ENCODE measurements around the gene DUOX2. TPM values are rescaled to one million over a fixed set of nuclear protein-coding genes. Genes with fewer than 3 reads are reported as not detected.

The DUOX2 gene
- total RNA-seq, 1 experiment from 2014 or later = 0.30 TPM

- Mint-ChIP-seq H3K36me3 (ENCODE audit: insufficient read depth, unreplicated experiment) (no peaks in the 10 kb centered on the region), H3K9me3 (ENCODE audit: unreplicated experiment) (no peaks in the 10 kb centered on the region), H3K27ac (ENCODE audit: low read depth, unreplicated experiment) (no peak overlapping the region), H3K27me3 (ENCODE audit: insufficient read depth, unreplicated experiment) (peaks cover 38% of the 10 kb centered on the region), H3K4me1 (ENCODE audit: insufficient read depth, unreplicated experiment) (peaks cover 6% of the 10 kb centered on the region), H3K4me3 (ENCODE audit: unreplicated experiment) (no peak overlapping the region)
- no TSS peak for BruUV-seq (replicated peaks)
- CTCF ChIA-PET = interaction anchor here (6.2 kb wide), 1 partner anchor 9 kb away, joined by 43 read pairs; no protein-coding TSS in a partner anchor
- intact Hi-C loops (cut with micrococcal nuclease) = no loop called here
- no peak for TF ChIP-seq CTCF (IDR thresholded peaks at IDR 0.05; ENCODE audit: unreplicated experiment)
- POLR2A ChIA-PET = no interaction called here
- DNase-seq (ENCODE audit: unreplicated experiment) = no peak
Observed at GRCh38 chr15:45110256-45110820, 3.6 kb downstream of the DUOX2 start.

- BruUV-seq (replicated peaks) = no TSS peak
- Mint-ChIP-seq H3K9me3 (ENCODE audit: unreplicated experiment) (no peaks in the 10 kb centered on the region), H3K27ac (ENCODE audit: low read depth, unreplicated experiment) (no peak overlapping the region), H3K4me1 (ENCODE audit: insufficient read depth, unreplicated experiment) (no peaks in the 10 kb centered on the region), H3K4me3 (ENCODE audit: unreplicated experiment) (no peak overlapping the region), H3K36me3 (ENCODE audit: insufficient read depth, unreplicated experiment) (no peaks in the 10 kb centered on the region), H3K27me3 (ENCODE audit: insufficient read depth, unreplicated experiment) (peaks cover 15% of the 10 kb centered on the region)
- DNase-seq (ENCODE audit: unreplicated experiment) = no peak
- TF ChIP-seq CTCF (IDR thresholded peaks at IDR 0.05; ENCODE audit: unreplicated experiment) = no peak
- ChIA-PET CTCF (interaction anchor here (6.2 kb wide), 1 partner anchor 11 kb away, joined by 43 read pairs; no protein-coding TSS in a partner anchor), POLR2A (no interaction called here)
- intact Hi-C loops (cut with micrococcal nuclease) = no loop called here
Observed at GRCh38 chr15:45107941-45108630, 5.9 kb downstream of the DUOX2 start.

GRCh38 chr15:45106002-45106790, 7.8 kb downstream of the DUOX2 start:
- BruUV-seq (replicated peaks) = no TSS peak
- no peaks in the 10 kb centered on the region for H3K9me3 Mint-ChIP-seq (ENCODE audit: unreplicated experiment)

More at GRCh38 chr15:45106002-45106790, 7.8 kb downstream of the DUOX2 start:
- DNase-seq (ENCODE audit: unreplicated experiment) = no peak
- no peaks in the 10 kb centered on the region for H3K4me1 Mint-ChIP-seq (ENCODE audit: insufficient read depth, unreplicated experiment)
- no peak for TF ChIP-seq CTCF (IDR thresholded peaks at IDR 0.05; ENCODE audit: unreplicated experiment)
- CTCF ChIA-PET = interaction anchor here (1.8 to 6.2 kb wide), 2 partner anchors 10 to 13 kb away, joined by 4 to 43 read pairs; no protein-coding TSS in a partner anchor
- POLR2A ChIA-PET = no interaction called here
- intact Hi-C loops (cut with micrococcal nuclease) = no loop called here
- no peak overlapping the region for H3K27ac Mint-ChIP-seq (ENCODE audit: low read depth, unreplicated experiment)
- no peak overlapping the region for H3K4me3 Mint-ChIP-seq (ENCODE audit: unreplicated experiment)
- H3K27me3 Mint-ChIP-seq (ENCODE audit: insufficient read depth, unreplicated experiment) = no peaks in the 10 kb centered on the region
- H3K36me3 Mint-ChIP-seq (ENCODE audit: insufficient read depth, unreplicated experiment) = no peaks in the 10 kb centered on the region
